ENCODE data around the gene SMAD3. TPM values are rescaled to one million over a fixed set of nuclear protein-coding genes. Genes with fewer than 3 reads are reported as not detected.

SMAD3 gene
- total and polyA plus RNA-seq, 2 of the 8 experiments (the other 6 are each of a cell fraction or from before 2014, with no cell fraction given) = 10.1 to 12.4 TPM

DNA sequence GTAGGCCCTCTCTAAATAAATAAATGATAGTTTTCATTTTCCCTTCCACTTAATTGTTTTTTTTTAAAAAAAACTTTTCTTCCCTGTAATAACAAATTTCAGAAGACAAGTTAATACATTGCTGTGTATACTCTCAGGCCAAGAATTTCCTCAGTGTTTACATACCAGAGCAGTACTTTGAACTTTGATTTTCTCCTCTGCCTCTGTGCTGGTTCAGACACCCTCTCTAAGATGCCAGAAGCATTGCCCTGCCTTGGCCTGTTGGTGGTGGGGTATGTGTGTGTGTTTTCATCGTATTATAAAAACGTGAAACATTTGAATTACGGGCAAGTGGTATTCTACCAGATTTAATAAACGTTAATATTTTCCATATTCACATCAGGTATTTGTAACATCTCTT lies 70.1 kb downstream of the SMAD3 start:
- no peaks in the 10 kb centered on the region for H3K23me2 ChIP-seq (ENCODE audit: low read depth, low read length)
- no peak overlapping the region for H2AK5ac ChIP-seq (ENCODE audit: low read depth, low read length)
- DNase-seq (ENCODE audit: low read depth in 1 of 2, low spot score in 2 of 2) (no peak), FAIRE-seq (no peak)
- H3K18ac ChIP-seq (ENCODE audit: extremely low read depth, low read length) = no peak overlapping the region
- H3K4me3 ChIP-seq (ENCODE audit: extremely low read depth in 1 of 4, insufficient read depth in 2 of 4, low read depth in 3 of 4, low read length in 4 of 4) = no peak overlapping the region
- ChIA-PET POLR2A (ENCODE audit: partially characterized antibody) (interaction anchor here (0.6 to 1.3 kb wide), 2 partner anchors 11 to 61 kb away, joined by 3 to 5 read pairs; no protein-coding TSS in a partner anchor), CTCF (ENCODE audit: partially characterized antibody) (interaction anchor here (0.8 to 1.5 kb wide), 2 partner anchors 32 to 272 kb away, joined by 3 to 4 read pairs; no protein-coding TSS in a partner anchor)
- H2BK5ac ChIP-seq (ENCODE audit: low read depth, low read length) = no peak overlapping the region
- H3K79me1 ChIP-seq (ENCODE audit: low read depth, low read length) = peaks cover 2% of the 10 kb centered on the region; the same call in 1 of the 2 replicates
- no peak overlapping the region for H3K9ac ChIP-seq (replicated peaks in 1 of 4; ENCODE audit: extremely low read depth in 1 of 4, low read depth in 3 of 4, low read length in 3 of 4)
- no peak overlapping the region for H3K23ac ChIP-seq (ENCODE audit: insufficient read length)
- H4K8ac ChIP-seq (ENCODE audit: extremely low read depth, insufficient read depth, low read length) = no peak overlapping the region
- no peak overlapping the region for H2BK20ac ChIP-seq (ENCODE audit: low read length)
- no peaks in the 10 kb centered on the region for H3K27me3 ChIP-seq (replicated peaks in 1 of 4; ENCODE audit: control insufficient read depth in 3 of 4, extremely low read depth in 1 of 4, insufficient read depth in 3 of 4, low read length in 3 of 4)
- H3K79me2 ChIP-seq (ENCODE audit: control insufficient read depth in 1 of 2, insufficient read depth in 2 of 2, low read length in 2 of 2) = no peaks in the 10 kb centered on the region
- H3K4me1 ChIP-seq (replicated peaks in 1 of 4; ENCODE audit: control insufficient read depth in 3 of 4, insufficient read depth in 4 of 4, low read length in 3 of 4) = peaks cover 6 to 34% (median 18%) of the 10 kb centered on the region in 4 experiments
- 80% methylated on average over 4 of the region's 4 CpGs; no CpG with 5 or more reads in 1 of the 2 experiments for WGBS, 2 experiments (ENCODE audit: extremely low coverage in 1 of 2, insufficient coverage in 1 of 2, insufficient read length in 1 of 2, insufficient replicate concordance in 2 of 2, low coverage in 1 of 2, low lambda C conversion rate in 2 of 2, missing lambda C conversion rate in 1 of 2)
- H2BK15ac ChIP-seq (ENCODE audit: low read length) = no peak overlapping the region
- no peak overlapping the region for H4K91ac ChIP-seq (replicated peaks; ENCODE audit: insufficient read length, low read length)
- H3K56ac ChIP-seq (replicated peaks; ENCODE audit: insufficient read length, low read depth, low read length) = no peak overlapping the region
- H3K4me2 ChIP-seq (ENCODE audit: insufficient read depth in 1 of 2, low read depth in 2 of 2, low read length in 2 of 2) = no peak overlapping the region
- H2BK120ac ChIP-seq (replicated peaks; ENCODE audit: low read depth, low read length) = no peak overlapping the region
- no peaks in the 10 kb centered on the region for H3K36me3 ChIP-seq (ENCODE audit: control insufficient read depth in 2 of 4, insufficient read depth in 4 of 4, low read length in 3 of 4)
- no peak overlapping the region for H3K4ac ChIP-seq (replicated peaks; ENCODE audit: insufficient read length, low read depth, low read length)
- no peak overlapping the region for H4K5ac ChIP-seq (ENCODE audit: insufficient read length, low read depth, low read length)
- H3K27ac ChIP-seq (ENCODE audit: low read depth, low read length) = no peak overlapping the region
- no peak overlapping the region for H3K14ac ChIP-seq (ENCODE audit: insufficient read length)
- H2BK12ac ChIP-seq (ENCODE audit: low read depth, low read length) = no peak overlapping the region
- no peak overlapping the region for H2AFZ ChIP-seq (ENCODE audit: low read length)
- peaks cover 0 to 2% of the 10 kb centered on the region in 2 experiments for H4K20me1 ChIP-seq (replicated peaks in 1 of 2; ENCODE audit: control insufficient read depth in 1 of 2, insufficient read depth in 2 of 2, low read length in 2 of 2)
- no peaks in the 10 kb centered on the region for H3K9me3 ChIP-seq (ENCODE audit: insufficient read depth in 2 of 2, low read depth in 1 of 2, low read length in 1 of 2)
- no peak for TF ChIP-seq BCL11A (IDR thresholded peaks at IDR 0.05; ENCODE audit: low read depth in 2 of 2, low read length in 2 of 2)
- TF ChIP-seq, protein P1, sequence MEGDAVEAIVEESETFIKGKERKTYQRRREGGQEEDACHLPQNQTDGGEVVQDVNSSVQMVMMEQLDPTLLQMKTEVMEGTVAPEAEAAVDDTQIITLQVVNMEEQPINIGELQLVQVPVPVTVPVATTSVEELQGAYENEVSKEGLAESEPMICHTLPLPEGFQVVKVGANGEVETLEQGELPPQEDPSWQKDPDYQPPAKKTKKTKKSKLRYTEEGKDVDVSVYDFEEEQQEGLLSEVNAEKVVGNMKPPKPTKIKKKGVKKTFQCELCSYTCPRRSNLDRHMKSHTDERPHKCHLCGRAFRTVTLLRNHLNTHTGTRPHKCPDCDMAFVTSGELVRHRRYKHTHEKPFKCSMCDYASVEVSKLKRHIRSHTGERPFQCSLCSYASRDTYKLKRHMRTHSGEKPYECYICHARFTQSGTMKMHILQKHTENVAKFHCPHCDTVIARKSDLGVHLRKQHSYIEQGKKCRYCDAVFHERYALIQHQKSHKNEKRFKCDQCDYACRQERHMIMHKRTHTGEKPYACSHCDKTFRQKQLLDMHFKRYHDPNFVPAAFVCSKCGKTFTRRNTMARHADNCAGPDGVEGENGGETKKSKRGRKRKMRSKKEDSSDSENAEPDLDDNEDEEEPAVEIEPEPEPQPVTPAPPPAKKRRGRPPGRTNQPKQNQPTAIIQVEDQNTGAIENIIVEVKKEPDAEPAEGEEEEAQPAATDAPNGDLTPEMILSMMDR (IDR thresholded peaks at IDR 0.05; ENCODE audit: control extremely low read depth in 1 of 3, insufficient read depth in 1 of 3, low read depth in 1 of 3, low read length in 3 of 3) = no peak
- no peak for TF ChIP-seq YY1 (IDR thresholded peaks at IDR 0.05; ENCODE audit: low read depth, low read length)
- TF ChIP-seq RFX5 (IDR thresholded peaks at IDR 0.05; ENCODE audit: borderline replicate concordance, low read depth, low read length) = no peak
- no peak for TF ChIP-seq BACH1 (IDR thresholded peaks at IDR 0.05; ENCODE audit: low read length)
- TF ChIP-seq, protein P2, sequence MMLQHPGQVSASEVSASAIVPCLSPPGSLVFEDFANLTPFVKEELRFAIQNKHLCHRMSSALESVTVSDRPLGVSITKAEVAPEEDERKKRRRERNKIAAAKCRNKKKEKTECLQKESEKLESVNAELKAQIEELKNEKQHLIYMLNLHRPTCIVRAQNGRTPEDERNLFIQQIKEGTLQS (IDR thresholded peaks at IDR 0.05; ENCODE audit: insufficient read depth, low read depth, low read length) = no peak
- TF ChIP-seq GABPA (IDR thresholded peaks at IDR 0.05; ENCODE audit: borderline replicate concordance, insufficient read depth, low read length) = no peak
- TF ChIP-seq CREB1 (IDR thresholded peaks at IDR 0.05) = no peak
- no peak for TF ChIP-seq CEBPB (IDR thresholded peaks at IDR 0.05; ENCODE audit: low read depth, low read length)

All from H1 (cell line).